NCI-H2171 treated with DMSO at 0.1 percent for 48 hours (cell line): ENCODE results near the gene RHBDD1.

Experiments
- DNase-seq: peaks from one replicate; lab custom pipeline; 2025; lab: John Stamatoyannopoulos, UW

Gene RHBDD1

GRCh38 chr2:226845386-226846116 lies 9.7 kb downstream of the RHBDD1 start:
- DNase-seq: no peak

- DNase-seq: no peak
These were observed 11.2 kb downstream of the RHBDD1 start for GRCh38 chr2:226847090-226847489.

- DNase-seq: no peak
These were observed 11.7 kb downstream of the RHBDD1 start for GRCh38 chr2:226847511-226847910.

- no peak for DNase-seq
These were observed 13.5 kb downstream of the RHBDD1 start for GRCh38 chr2:226849349-226849748.

GRCh38 chr2:226850024-226850423 lies 14.2 kb downstream of the RHBDD1 start:
- DNase-seq: no peak

GRCh38 chr2:226855787-226856186 lies 19.9 kb downstream of the RHBDD1 start:
- no peak for DNase-seq

- no peak for DNase-seq
These were observed 24.2 kb downstream of the RHBDD1 start for GRCh38 chr2:226860087-226860486.

GRCh38 chr2:226862623-226863022 lies 26.8 kb downstream of the RHBDD1 start:
- DNase-seq: no peak

GRCh38 chr2:226865273-226865672 lies 29.4 kb downstream of the RHBDD1 start:
- no peak for DNase-seq

GRCh38 chr2:226865710-226866109 lies 29.9 kb downstream of the RHBDD1 start:
- DNase-seq: no peak

- DNase-seq: no peak
These were observed 32.7 kb downstream of the RHBDD1 start for GRCh38 chr2:226868331-226869162.

- DNase-seq: no peak
These were observed 33.5 kb downstream of the RHBDD1 start for GRCh38 chr2:226869371-226869770.

GRCh38 chr2:226873051-226873620 lies 37.3 kb downstream of the RHBDD1 start:
- DNase-seq: no peak

GRCh38 chr2:226873826-226874225 lies 38.0 kb downstream of the RHBDD1 start:
- no peak for DNase-seq

- DNase-seq: no peak
These were observed 38.9 kb downstream of the RHBDD1 start for GRCh38 chr2:226874749-226875148.

- no peak for DNase-seq
These were observed 39.8 kb downstream of the RHBDD1 start for GRCh38 chr2:226875438-226876225.

- no peak for DNase-seq
These were observed 41.6 kb downstream of the RHBDD1 start for GRCh38 chr2:226877491-226877890.

GRCh38 chr2:226881287-226881686 lies 45.4 kb downstream of the RHBDD1 start:
- no peak for DNase-seq

- DNase-seq: no peak
These were observed 46.8 kb downstream of the RHBDD1 start for GRCh38 chr2:226882606-226883005.

GRCh38 chr2:226883296-226883795 lies 47.5 kb downstream of the RHBDD1 start:
- DNase-seq: no peak

GRCh38 chr2:226884166-226884565 lies 48.3 kb downstream of the RHBDD1 start:
- DNase-seq: no peak
